Left hindlimb (tissue), 1 donor: Measurements from ENCODE around the gene FUT7.

Source experiments
- DNase-seq: peaks from one replicate; pipeline ENCODE4 v3.0.0-alpha.2; 2018

FUT7 gene

DNA sequence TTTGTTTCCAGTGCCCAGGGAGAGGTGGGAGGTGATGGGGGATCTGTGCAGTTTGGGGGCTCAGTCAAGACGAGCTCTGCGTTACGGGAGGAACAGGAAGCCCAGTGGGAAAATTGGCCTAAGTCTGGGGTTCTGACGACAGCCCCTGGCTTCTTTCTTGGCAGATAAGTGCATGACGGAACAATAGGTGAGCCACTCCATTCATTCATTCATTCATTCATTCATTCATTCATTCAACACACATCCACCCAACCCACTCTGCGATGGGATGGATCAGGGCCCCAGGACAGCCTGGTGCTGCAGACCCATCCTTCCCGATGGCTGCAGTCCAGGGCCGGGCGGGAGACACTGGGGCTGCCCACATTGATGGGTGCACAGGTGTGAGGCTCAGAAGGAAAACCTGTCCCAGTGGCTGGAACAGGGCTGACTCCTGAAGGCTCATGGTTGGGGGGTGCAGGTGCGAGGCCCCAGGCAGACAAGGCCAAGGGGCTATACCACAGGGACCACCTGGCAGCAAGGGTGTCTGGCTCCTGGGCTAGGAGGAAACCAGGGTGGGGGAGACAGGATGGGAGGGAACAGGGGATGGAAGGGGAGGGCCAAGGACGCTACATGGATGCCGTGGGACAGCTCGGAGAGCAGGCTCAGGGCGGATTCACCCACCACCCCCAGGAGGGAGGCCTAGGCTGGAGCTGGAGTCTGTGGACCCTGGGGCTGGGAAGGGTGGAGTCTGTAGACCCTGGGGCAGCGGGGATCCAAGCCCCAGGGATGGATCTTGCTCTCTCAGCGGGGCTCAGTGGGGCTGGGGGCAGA is 51.0 kb downstream of the FUT7 start:
- DNase-seq = no peak
